GM19043 (cell line): ENCODE measurements around the gene KCTD14.
"Not testable (repeated sequence)": the region's sequence is repeated elsewhere in the genome, so short reads cannot be mapped to it uniquely, and the experiment has no call there.

ENCODE experiments used
- ATAC-seq: cut with Tn5 transposase; IDR thresholded peaks from one replicate; pipeline ENCODE4 v1.9.1; 2021; ENCODE audit warnings: low read depth; ENCODE audit not compliant: unreplicated experiment

KCTD14 gene

GRCh38 chr11:78049348-78049747 is 26.3 kb upstream of the KCTD14 start:
- no peak for ATAC-seq

GRCh38 chr11:78048561-78048960 is 25.5 kb upstream of the KCTD14 start:
- ATAC-seq, result no peak

- ATAC-seq, result no peak
Measured at GRCh38 chr11:78046486-78046854, 23.4 kb upstream of the KCTD14 start.

GRCh38 chr11:78045851-78046485 is 22.9 kb upstream of the KCTD14 start:
- peak; percentile 78 for ATAC-seq

GRCh38 chr11:78044706-78045105 is 21.6 kb upstream of the KCTD14 start:
- ATAC-seq, result no peak

GRCh38 chr11:78041843-78042440 is 18.9 kb upstream of the KCTD14 start:
- no peak for ATAC-seq

GRCh38 chr11:78041380-78041719 is 18.3 kb upstream of the KCTD14 start:
- ATAC-seq, result not testable (repeated sequence)

- ATAC-seq, result no peak
Measured at GRCh38 chr11:78040691-78041379, 17.8 kb upstream of the KCTD14 start.

GRCh38 chr11:78039919-78040671 is 17.0 kb upstream of the KCTD14 start:
- peak; percentile 74 for ATAC-seq

- peak; percentile 24 for ATAC-seq
Measured at GRCh38 chr11:78039391-78039918, 16.4 kb upstream of the KCTD14 start.

GRCh38 chr11:78038697-78039313 is 15.7 kb upstream of the KCTD14 start:
- ATAC-seq, result no peak

GRCh38 chr11:78037825-78038620 is 14.9 kb upstream of the KCTD14 start:
- ATAC-seq, result no peak

GRCh38 chr11:78037056-78037455 is 14.0 kb upstream of the KCTD14 start:
- ATAC-seq, result no peak

- no peak for ATAC-seq
Measured at GRCh38 chr11:78036313-78036712, 13.2 kb upstream of the KCTD14 start.

- no peak for ATAC-seq
Measured at GRCh38 chr11:78034623-78035022, 11.5 kb upstream of the KCTD14 start.

- no peak for ATAC-seq
Measured at GRCh38 chr11:78033040-78033439, 10.0 kb upstream of the KCTD14 start.

GRCh38 chr11:78032090-78032489 is 9.0 kb upstream of the KCTD14 start:
- no peak for ATAC-seq

- peak; percentile 90 for ATAC-seq
Measured at GRCh38 chr11:78031629-78032028, 8.6 kb upstream of the KCTD14 start.

GRCh38 chr11:78030429-78031325 is 7.6 kb upstream of the KCTD14 start:
- ATAC-seq, result no peak
